ENCODE data around the gene POLD3. TPM values are rescaled to one million over a fixed set of nuclear protein-coding genes. Genes with fewer than 3 reads are reported as not detected.

Gene POLD3
- total RNA-seq, 2 experiments from 2014 or later: 4.6 to 5.2 TPM

GRCh38 chr11:74608431-74608830, 16.0 kb downstream of the POLD3 start:
- peaks cover 47% of the 10 kb centered on the region for H3K36me3 Mint-ChIP-seq (ENCODE audit: low read depth)
- no peaks in the 10 kb centered on the region for H3K27me3 Mint-ChIP-seq

GRCh38 chr11:74611369-74611861, 19.0 kb downstream of the POLD3 start:
- Mint-ChIP-seq H3K4me3 (no peak overlapping the region), H3K4me1 (ENCODE audit: low read depth) (no peaks in the 10 kb centered on the region), H3K27ac (no peak overlapping the region), H3K27me3 (no peaks in the 10 kb centered on the region), H3K36me3 (ENCODE audit: low read depth) (peaks cover 29% of the 10 kb centered on the region), H3K9me3 (no peaks in the 10 kb centered on the region)
- intact Hi-C loops (cut with DNase I, micrococcal nuclease): no loop called here
- H3K4me1 ChIP-seq (ENCODE audit: insufficient read depth, low read length): no peaks in the 10 kb centered on the region
- ATAC-seq (ENCODE audit: poor library complexity) (no peak), DNase-seq (no peak)
- H3K9me3 ChIP-seq (ENCODE audit: control insufficient read depth in 1 of 2, insufficient read depth in 1 of 2, low read length in 2 of 2): no peaks in the 10 kb centered on the region
- ChIA-PET POLR2A (no interaction called here), CTCF (no interaction called here)
- H3K27me3 ChIP-seq (ENCODE audit: control insufficient read depth in 1 of 2, insufficient read depth in 2 of 2, low read length in 2 of 2): no peaks in the 10 kb centered on the region
- no peak overlapping the region for H3K27ac ChIP-seq (ENCODE audit: low read depth in 1 of 2, low read length in 2 of 2)
- peaks cover 36% of the 10 kb centered on the region for H3K36me3 ChIP-seq (ENCODE audit: insufficient read depth, low read length)
- H3K4me3 ChIP-seq (ENCODE audit: low read length): no peak overlapping the region
- no peak for TF ChIP-seq CTCF (IDR thresholded peaks at IDR 0.05)

More at GRCh38 chr11:74608431-74608830, 16.0 kb downstream of the POLD3 start:
- no peak overlapping the region for H3K4me3 Mint-ChIP-seq
- ATAC-seq (ENCODE audit: poor library complexity) (no peak), DNase-seq (no peak)
- POLR2A ChIA-PET: interaction anchor here (1.8 kb wide), 1 partner anchor 16 kb away, joined by 7 read pairs; the partner anchor contains the start of gene POLD3
- peaks cover 34% of the 10 kb centered on the region for H3K36me3 ChIP-seq (ENCODE audit: insufficient read depth, low read length)
- H3K9me3 Mint-ChIP-seq: no peaks in the 10 kb centered on the region
- H3K27ac ChIP-seq (ENCODE audit: low read depth in 1 of 2, low read length in 2 of 2): no peak overlapping the region
- no peaks in the 10 kb centered on the region for H3K4me1 ChIP-seq (ENCODE audit: insufficient read depth, low read length)
- CTCF ChIA-PET: interaction anchor here (1.6 kb wide), 1 partner anchor 9 kb away, joined by 3 read pairs; no protein-coding TSS in a partner anchor
- intact Hi-C loops (cut with DNase I, micrococcal nuclease): no loop called here
- no peak overlapping the region for H3K27ac Mint-ChIP-seq
- H3K9me3 ChIP-seq (ENCODE audit: control insufficient read depth in 1 of 2, insufficient read depth in 1 of 2, low read length in 2 of 2): no peaks in the 10 kb centered on the region
- no peaks in the 10 kb centered on the region for H3K27me3 ChIP-seq (ENCODE audit: control insufficient read depth in 1 of 2, insufficient read depth in 2 of 2, low read length in 2 of 2)
- TF ChIP-seq CTCF (IDR thresholded peaks at IDR 0.05): no peak
- no peaks in the 10 kb centered on the region for H3K4me1 Mint-ChIP-seq (ENCODE audit: low read depth)
- no peak overlapping the region for H3K4me3 ChIP-seq (ENCODE audit: low read length)

GRCh38 chr11:74612877-74613276, 20.5 kb downstream of the POLD3 start:
- no peak for TF ChIP-seq CTCF (IDR thresholded peaks at IDR 0.05)

More at GRCh38 chr11:74612877-74613276, 20.5 kb downstream of the POLD3 start:
- H3K4me1 Mint-ChIP-seq (ENCODE audit: low read depth): no peaks in the 10 kb centered on the region
- peaks cover 38% of the 10 kb centered on the region for H3K36me3 ChIP-seq (ENCODE audit: insufficient read depth, low read length)
- DNase-seq: no peak
- no peak overlapping the region for H3K4me3 ChIP-seq (ENCODE audit: low read length)
- no peaks in the 10 kb centered on the region for H3K9me3 Mint-ChIP-seq
- H3K4me3 Mint-ChIP-seq: no peak overlapping the region
- no peak overlapping the region for H3K27ac ChIP-seq (ENCODE audit: low read depth in 1 of 2, low read length in 2 of 2)
- no peaks in the 10 kb centered on the region for H3K27me3 ChIP-seq (ENCODE audit: control insufficient read depth in 1 of 2, insufficient read depth in 2 of 2, low read length in 2 of 2)
- no peak for ATAC-seq (ENCODE audit: poor library complexity)
- ChIA-PET CTCF (no interaction called here), POLR2A (no interaction called here)
- no peaks in the 10 kb centered on the region for H3K9me3 ChIP-seq (ENCODE audit: control insufficient read depth in 1 of 2, insufficient read depth in 1 of 2, low read length in 2 of 2)
- no peaks in the 10 kb centered on the region for H3K4me1 ChIP-seq (ENCODE audit: insufficient read depth, low read length)
- H3K27me3 Mint-ChIP-seq: no peaks in the 10 kb centered on the region
- intact Hi-C loops (cut with DNase I, micrococcal nuclease): no loop called here
- H3K27ac Mint-ChIP-seq: no peak overlapping the region
- peaks cover 41% of the 10 kb centered on the region for H3K36me3 Mint-ChIP-seq (ENCODE audit: low read depth)
